Sciatic nerve (tissue), 2 donors: Measurements from ENCODE around the gene KHDRBS2. TPM values are rescaled to one million over a fixed set of nuclear protein-coding genes. Genes with fewer than 3 reads are reported as not detected.

Experiments
- ATAC-seq: fragments of 200-7000 bp; cut with Tn5 transposase; one replicate; pipeline ENCODE4 v1.9.1; 2020; ENCODE audit warnings: mild to moderate bottlenecking, moderate library complexity
- DNase-seq: peaks from one replicate; pipeline ENCODE4 v3.0.0-alpha.2; 2020; ENCODE audit warnings: low spot score
- intact Hi-C: fragments of 100-400 bp; cut with DNase I; formaldehyde crosslinking; loops from one replicate; pipeline ENCODE4 v1.14.2; 2022
- total RNA-seq: library from RNA; stranded (reverse); fragmentation: NEBNext Ultra II Directional; extraction: Animal tissue kit (Norgen Biotek cat#: 25700); gene quantifications from one replicate; pipeline ENCODE4 v1.2.1, GENCODE V29; 2021
- donor health status: DM: no; HTN: no; CAD: no.
- donor health status: DM: no; HTN: no; CAD: no.

KHDRBS2 gene
- total RNA-seq = 0.31 TPM

DNA sequence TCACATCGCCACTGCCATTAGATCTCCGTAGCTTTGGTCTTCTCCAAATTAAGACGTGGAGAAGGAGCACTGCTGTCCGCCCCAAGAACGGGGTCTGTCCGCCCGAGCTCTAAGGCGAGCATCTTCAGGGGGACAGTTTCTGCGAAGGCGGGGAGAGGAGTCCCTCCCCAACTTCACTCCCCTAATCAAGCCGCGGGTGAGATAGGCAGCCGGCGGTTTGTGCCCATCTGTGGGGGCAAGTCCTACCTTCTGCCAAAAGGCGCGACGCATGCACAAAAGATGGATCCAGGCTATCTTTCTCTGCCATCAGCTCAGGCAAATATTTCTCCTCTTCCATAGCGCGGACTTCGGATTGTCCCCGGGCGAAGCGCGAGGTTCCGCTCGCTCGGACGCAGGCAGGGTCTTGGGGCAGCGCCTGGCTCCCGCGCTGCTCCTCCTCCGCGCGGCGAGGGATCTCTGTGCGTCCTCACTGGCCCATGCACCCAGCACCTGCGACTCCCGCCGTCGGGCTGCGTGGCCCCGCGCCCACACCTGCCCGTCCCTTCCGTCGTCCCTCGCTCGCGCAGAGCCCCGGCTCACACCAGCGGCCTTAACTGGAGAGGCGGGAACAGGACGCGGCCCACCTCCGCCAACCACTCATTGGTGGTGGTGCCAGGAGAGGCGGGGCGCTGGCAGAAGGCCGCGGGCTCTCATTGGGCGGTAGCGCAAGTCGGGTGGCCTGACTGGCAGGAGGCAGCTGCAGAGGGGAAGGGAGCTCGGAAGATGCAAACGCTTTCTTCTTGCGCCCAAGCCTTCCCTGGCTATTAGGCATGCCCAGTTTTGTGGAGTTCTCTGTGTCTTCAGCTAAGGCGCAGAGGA lies at the start of gene KHDRBS2:
Gene KHDRBS2 (minus strand): TSS at position 614 of the 858 bp plus-strand sequence.
- DNase-seq (peak; percentile 81), ATAC-seq (peak; percentile 97)
- intact Hi-C loops = no loop called here

DNA sequence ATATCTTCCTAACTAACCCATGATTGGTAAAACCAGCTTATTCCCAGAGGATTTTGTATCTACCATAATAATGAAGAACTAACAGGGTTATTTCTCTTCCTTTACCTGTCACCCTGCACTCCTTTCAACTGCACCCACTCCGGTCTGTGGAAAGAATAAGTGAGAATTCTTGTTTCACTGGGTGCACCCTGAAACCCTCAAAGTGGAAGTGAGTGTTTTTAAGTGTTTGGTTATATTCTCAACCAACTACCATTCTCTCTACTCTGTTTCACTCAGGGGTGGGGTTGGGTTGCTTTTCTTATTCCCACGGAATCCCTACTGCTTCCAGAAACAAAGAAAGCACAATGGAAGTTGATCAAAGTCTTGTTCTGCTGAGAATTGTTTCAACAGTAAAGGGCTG lies 42.6 kb upstream of the KHDRBS2 start:
- intact Hi-C loops = no loop called here
- no peak for ATAC-seq
- no peak for DNase-seq

DNA sequence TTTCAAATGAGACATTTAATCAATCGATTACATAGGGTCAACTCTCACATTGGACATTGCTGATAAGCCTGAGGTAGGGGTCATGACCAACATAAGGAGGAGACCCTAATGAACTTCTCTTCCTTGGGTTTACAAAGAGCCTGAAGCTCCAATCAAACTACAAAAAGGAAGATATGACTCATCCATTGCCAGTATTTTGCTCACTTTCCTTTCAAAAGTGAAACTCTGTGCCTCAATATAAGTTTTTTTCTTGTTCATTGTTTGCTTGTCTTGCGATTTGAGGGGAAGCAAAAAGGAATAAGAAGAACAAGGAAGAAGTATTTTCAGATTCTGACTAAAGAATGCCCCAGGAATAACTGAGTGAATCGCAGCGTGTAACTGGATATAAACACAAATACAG lies 38.8 kb upstream of the KHDRBS2 start:
- ATAC-seq = no peak
- intact Hi-C loops = no loop called here
- DNase-seq = no peak

DNA sequence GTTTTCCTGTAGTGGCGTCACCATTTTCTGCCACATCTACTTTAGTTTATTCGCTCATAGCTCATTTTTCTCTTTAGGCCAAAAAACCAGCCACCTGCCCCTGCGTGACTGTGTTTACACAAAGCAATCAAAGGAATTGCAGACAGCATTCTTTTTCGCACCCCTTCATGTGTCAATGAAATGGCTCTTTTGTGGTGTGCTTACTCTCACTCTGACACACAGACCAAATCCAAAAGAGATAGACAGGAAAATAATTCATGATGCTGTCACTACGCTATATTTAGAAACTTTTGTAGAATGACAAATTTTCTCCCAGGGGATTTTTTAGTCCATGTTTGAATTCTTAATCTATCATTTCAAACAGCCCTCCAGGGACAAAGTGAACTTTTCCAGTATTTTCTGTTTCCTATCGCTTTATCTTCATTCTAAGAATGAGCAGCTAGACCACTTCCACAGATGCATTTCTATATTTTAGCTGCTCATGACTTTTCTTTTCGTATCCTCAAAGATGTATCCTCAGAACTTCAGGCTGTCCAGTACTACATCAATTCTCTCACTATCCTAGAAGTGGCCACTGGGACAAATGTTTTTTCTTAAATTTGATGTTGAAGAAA lies 37.9 kb upstream of the KHDRBS2 start:
- intact Hi-C loops = no loop called here
- DNase-seq (no peak), ATAC-seq (no peak)

DNA sequence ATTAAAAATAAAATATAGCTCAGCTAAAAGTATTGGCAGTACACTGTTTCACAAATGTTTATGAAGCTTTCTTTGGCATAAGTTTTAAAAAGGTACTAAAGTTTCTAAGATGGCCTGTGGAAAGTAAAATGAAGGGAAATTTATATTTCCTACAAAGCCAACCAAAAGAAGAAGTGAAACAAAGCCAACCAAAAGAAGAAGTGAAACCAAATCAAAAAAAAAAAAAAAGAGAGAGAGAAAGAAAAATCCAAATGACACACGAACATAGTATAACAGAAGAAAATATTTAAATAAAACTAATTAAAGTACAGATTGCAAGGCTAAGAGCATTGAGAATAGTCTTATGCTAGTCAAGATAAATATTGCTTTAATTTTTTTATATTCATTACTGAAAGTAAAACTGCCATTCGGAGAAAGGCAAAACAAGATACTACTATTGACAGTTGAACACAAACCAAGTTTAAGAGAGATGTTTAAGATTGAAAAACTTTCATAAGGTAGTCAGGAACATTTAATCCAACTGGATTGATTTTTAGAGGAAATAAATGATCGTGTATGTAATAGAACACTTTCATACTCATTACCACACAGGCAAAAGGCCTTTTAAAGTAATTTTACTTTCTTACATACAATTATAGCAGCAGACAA lies 12.8 kb upstream of the KHDRBS2 start:
- intact Hi-C loops = no loop called here
- ATAC-seq = no peak
- DNase-seq = no peak

DNA sequence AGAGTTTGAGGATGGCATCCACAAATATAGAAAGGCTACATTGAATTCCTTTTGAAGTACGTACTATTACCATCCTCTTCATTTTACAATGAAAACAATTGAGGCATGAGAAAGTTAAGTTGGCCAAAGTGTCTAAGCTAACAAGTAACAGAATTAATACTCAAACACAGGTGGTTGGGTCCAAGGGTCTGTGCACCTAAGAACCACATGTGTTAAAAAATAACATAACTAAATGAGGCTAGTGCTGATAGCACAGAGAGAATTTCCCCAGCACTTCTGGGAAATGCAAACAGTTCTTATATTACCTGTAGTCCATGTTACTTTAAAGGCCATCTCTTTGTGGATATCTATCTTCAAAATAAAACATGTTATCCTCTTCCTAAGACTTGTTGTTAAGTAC lies 10.5 kb upstream of the KHDRBS2 start:
- intact Hi-C loops = no loop called here
- ATAC-seq (no peak), DNase-seq (no peak)

DNA sequence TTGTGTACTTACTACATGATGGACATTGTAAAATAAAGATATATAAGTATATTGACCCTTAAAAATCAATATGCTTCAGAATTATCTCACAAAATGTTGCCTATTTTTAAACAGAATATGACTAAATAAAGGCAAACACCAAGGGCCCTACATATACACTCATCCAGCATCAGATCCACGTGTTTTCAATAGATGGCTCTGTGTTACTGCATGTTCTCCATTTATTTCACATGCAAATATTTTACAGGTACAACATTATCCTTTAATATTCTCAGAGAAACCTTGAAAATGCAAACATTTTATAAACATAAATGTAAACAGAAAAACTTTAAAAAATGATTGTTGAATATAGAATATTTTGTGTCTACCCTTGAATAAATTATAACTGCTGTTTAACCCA lies 2.9 kb upstream of the KHDRBS2 start:
- DNase-seq (no peak), ATAC-seq (no peak)
- intact Hi-C loops = no loop called here

DNA sequence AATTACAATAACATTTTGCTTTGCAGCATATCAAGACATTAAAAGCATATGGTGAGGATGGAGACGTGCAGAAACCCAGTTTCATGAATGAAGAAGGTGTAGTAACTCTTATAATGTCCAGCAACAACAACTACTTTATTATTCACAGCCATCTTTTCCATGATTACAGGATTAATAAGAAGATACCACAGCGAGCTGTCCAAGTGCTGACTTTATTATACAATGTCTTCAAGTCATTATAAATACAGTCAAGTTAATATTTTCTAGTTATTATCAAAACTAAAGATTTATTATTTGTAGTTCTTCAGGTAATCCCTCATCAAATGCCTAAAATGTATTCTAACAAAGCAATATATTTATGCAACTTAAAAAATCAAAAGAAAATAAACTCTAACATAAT lies 2.5 kb upstream of the KHDRBS2 start:
- intact Hi-C loops = no loop called here
- DNase-seq = no peak
- no peak for ATAC-seq

DNA sequence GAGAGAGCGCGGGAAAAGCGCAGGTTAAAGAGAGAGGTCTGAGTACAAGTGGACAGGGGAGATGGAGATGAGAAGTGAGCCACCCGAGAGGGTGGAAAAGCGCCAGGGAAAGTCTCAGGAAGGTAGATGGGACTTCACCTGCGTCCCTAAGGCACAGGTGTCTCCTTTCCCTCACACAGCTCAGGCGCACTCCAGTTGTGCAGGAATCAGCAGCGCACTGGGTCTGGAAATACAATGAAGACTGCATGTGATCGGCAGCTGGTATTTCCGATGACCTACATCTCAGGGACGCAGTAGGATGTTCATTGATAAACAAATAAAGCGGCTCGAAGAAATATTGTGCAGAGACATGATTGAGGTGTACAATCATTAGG lies 432 bp upstream of the KHDRBS2 start:
- ATAC-seq (no peak), DNase-seq (peak; percentile 45)
- intact Hi-C loops = no loop called here

DNA sequence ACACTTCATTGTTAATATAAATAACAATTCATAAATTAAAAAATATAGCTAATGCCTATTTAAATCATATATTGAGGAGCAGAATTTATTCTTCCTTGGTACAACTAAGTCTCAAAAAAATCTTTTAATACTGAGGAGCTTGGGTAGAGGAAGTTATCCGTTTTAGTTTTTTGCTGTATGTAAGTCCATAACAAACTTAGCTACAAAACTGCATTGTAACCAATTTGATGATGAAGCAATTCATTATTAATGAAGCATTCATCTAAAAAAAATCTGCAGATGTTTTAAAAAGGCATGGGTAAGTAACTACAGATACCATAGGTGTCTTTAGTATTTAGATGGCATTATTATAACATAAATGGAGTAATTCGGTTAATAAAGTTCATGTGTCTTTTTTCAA lies 1.3 kb downstream of the KHDRBS2 start:
- DNase-seq = no peak
- intact Hi-C loops = no loop called here
- ATAC-seq = no peak

DNA sequence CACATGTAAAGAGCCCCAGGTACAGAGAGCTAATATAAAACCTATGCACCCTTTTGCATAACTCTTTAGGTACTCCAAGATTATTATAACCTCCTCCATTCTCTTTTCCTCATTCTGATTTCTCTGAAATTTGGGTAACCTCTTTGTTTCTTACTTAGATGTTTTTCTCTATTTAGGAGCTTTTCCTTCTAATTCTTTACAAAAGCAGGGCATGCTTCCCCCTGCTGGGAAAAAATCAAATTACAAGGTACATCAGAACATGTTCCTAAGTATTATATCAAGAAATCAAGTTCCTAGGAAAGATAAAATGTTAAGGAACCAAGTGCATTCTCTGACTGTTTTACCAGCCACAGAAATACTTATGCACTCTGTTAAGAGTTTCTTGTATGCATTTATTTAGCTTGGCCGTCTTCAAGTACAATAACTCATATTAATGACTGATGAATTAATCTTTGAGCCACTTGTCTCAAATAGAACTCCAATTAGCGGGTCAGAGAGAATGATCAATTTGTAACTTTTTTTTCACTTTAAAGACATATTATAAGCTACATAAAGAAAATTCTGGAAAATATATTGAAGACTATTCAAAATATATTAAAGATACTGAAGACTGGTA lies 2.1 kb downstream of the KHDRBS2 start:
- DNase-seq = no peak
- ATAC-seq = no peak
- intact Hi-C loops = no loop called here

DNA sequence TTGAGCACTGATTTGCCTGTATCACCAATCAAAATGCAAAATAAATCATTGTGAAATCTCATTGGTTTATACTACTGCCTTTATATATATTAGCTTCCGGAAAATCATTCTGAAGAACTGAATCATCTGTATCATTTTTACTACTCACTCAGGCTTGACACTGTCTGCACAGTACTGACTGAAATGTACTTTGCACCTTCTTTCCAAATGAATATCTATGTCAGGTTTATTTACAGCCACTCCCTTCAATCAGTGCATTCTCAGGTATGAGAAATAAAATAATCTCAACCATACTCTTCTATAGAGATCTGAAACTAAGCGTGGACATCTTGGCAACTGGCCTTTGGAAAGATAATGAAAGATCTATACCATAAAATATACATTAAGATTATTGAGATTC lies 2.7 kb downstream of the KHDRBS2 start:
- DNase-seq = no peak
- no peak for ATAC-seq
- intact Hi-C loops = no loop called here

DNA sequence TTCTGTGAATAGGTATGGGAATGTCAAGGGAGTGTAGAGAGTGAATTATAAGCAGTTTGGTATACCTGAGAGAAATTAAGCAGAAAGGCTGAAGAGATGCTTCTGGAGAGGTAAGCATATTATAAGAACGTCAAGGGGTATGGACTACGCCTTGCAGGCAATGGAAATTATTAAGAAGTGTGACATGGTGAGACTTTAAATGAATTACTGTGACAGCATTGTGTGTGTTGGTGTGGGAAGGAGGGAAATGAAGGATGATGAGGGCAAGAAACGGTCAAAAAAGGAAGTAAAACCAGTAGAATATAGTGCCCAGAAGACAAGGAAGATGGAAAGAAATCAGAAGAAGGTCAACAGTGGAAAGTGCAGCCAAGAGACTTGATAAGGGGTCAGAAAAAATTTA lies 5.9 kb downstream of the KHDRBS2 start:
- DNase-seq (no peak), ATAC-seq (no peak)
- intact Hi-C loops = no loop called here

DNA sequence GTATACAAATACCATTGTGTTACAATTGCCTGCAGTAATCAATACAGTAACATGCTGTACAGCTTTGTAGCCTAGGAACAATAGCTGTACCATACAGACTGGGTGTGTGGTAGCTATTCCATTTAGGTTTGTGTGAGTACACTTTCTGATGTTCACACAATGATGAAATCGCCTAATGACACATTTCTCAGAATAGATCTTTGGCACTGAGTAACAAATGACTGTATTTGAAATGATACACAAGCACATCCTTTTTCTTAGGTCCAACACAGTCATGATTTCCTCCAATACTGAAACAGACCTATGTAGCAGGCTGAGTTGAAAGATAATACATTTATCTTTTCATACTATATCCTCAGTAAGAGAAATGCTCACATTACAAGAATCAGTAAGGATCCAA lies 13.9 kb downstream of the KHDRBS2 start:
- ATAC-seq (no peak), DNase-seq (no peak)
- intact Hi-C loops = no loop called here

DNA sequence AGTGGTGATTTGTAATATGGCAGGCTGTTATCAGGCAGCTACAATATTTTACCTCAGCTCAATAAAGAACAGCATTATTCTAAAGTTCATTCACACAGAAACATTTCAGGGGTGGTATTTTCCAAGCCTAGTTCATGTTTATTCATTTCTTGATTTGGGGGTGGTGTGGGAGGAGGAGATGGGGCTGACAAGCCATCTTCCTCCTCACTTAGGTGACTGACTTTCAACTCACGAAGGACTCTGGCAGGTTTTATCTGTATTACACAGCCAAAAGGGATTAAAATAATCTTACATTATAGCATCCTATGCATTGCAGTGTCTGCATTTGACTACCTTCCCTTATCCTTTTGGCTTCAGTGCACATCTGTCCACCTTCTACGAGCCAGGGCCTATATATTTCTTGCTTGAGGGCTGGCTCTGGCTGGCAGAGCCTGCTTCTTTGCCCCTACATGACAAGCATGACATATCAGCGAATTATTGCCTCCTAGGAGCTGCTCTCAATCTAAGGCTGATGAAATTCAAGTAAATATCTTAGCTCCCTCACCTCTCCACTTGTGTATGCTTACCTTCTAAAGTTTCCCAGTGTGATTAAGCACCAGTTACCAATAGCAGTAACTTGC lies 20.0 kb downstream of the KHDRBS2 start:
- DNase-seq (no peak), ATAC-seq (no peak)
- intact Hi-C loops = no loop called here

DNA sequence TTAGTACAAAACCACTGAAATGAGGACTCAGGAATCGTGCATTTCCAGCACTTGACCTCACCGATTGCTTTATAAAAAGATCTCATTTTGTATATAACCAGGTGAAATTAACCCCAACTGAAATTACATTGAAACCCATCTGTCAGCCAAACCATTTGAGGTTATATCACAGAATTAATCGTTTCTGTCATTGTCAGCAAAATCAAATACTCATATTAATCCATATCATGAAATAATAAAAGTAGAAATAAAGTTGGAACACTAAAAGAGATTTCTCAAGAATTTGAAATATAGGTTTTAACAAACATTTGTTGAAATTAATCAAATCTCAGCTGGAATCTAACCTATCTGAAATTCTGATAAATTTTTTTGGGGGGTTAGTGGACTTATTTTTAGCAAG lies 23.7 kb downstream of the KHDRBS2 start:
- DNase-seq (no peak), ATAC-seq (no peak)
- intact Hi-C loops = no loop called here

DNA sequence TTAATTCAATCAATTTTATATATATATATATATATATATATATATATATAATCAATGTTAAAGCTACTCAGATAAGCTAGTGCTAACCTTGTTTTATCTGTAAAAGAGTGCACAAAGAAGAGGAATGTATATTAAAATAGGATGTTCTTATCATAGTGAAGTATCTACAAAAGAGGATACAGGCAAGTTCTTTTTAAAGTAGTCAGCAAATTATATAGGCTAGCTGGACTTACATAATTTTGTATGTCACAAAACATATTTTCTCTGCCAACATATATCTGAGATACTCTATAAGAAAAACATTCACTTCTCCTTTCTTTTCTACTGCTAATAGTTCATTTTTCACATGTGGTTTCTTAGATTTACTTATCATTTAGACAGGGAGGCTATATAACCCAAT lies 39.9 kb downstream of the KHDRBS2 start:
- intact Hi-C loops = no loop called here
- no peak for DNase-seq
- no peak for ATAC-seq

DNA sequence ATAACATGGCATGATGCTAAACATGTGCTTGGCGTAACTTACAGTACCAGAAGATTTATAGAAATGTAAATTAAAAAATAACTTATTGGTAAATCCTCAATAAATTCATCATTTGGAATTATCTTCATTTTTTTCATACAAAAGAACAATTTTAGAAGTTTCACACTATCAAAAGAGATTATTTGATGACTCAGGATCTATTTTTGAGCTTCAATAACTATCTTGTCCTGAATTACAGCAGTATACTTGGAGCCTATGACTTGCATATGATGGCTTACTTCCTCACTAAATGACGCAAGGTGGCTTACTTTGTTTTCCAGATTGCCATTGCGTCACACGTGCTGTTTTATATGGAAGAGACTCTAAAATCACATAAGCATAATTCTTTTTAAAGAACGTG lies 49.2 kb downstream of the KHDRBS2 start:
- DNase-seq (no peak), ATAC-seq (no peak)
- intact Hi-C loops = no loop called here

DNA sequence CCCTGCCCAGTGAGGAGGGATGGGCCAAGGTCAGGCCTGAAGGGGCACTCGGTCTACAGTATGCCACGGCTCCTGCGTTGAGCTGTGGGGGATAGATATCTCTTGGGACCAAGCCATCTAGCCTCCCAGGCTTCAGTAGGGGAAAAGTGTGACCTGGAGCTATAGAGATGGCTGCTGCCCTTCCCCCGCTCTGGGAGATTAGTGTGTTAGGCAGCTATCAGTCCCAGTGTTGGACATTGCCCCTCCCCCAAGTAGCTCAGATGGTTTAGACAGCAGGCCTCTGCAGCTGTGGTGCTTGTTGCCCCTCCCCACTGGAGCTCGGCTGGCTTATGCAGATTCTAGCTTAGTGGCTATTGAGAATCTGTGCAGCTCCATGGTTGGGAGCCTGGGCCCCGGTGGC lies 56.8 kb downstream of the KHDRBS2 start:
- intact Hi-C loops = no loop called here
- ATAC-seq = no peak
- DNase-seq = no peak

DNA sequence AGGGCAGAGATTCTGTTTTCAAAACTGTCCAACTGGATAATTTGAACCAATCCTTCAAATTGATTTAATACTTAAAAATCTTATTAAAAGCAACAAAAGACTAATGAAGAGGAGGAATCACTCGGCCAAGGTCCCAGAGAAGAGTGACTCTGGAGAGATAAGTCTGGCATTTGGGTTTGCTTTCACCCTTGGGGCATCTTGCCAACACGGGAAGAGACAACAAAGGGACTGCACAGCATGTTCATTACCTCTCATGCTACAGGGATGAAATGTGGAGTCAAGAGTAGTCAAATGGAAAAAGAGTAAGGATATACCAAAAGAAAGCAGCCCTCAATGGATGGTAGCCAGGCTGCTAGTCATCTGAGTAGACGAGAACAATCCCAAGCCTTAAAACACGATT lies 68.2 kb downstream of the KHDRBS2 start:
- ATAC-seq (no peak), DNase-seq (no peak)
- intact Hi-C loops = no loop called here
